GM21526 (cell line): ENCODE results near the gene ACTR3.
"Not testable (repeated sequence)": the region's sequence is repeated elsewhere in the genome, so short reads cannot be mapped to it uniquely, and the experiment has no call there.

Source experiments
- ATAC-seq: cut with Tn5 transposase; IDR thresholded peaks from one replicate; pipeline ENCODE4 v1.9.1; 2021; ENCODE audit warnings: moderate library complexity; ENCODE audit not compliant: unreplicated experiment, low FRiP score

ACTR3 gene

DNA sequence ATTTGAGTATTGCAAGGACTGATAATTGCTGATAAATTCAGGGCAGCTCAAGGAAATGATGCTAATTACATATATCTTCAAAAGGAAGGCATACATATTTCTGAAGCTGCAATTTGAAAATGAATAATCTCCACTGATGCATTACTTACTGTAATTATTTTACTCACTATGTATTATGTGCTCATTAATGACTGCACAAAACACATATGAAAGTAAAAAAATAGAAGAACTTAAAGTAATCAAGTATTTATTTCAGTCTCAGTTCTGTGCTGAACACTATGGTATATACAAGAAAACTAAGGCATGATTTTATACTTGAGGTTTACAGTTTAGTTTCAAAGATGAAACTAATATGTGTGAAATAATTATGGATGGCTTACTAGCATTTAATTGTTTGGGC lies 9.3 kb downstream of the ACTR3 start:
- no peak for ATAC-seq

DNA sequence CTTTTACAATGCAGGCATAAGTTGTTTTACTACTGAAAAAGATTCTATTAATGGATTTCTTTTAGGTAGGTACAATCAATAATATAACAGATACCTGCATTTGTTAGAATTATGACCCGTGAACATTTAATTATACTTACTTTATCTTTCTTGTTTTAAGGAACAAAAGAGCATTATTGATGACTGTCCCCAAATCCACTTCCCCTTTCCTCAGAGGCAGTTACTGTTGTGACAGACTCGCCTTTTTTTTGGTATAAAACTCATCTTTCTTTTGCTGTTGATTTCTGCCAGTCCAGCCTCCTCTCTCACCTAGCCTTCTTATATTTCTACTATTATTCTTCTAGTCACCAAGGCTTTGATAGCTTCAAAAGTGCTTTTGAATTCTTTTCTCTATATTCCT lies 12.1 kb downstream of the ACTR3 start:
- ATAC-seq = no peak

DNA sequence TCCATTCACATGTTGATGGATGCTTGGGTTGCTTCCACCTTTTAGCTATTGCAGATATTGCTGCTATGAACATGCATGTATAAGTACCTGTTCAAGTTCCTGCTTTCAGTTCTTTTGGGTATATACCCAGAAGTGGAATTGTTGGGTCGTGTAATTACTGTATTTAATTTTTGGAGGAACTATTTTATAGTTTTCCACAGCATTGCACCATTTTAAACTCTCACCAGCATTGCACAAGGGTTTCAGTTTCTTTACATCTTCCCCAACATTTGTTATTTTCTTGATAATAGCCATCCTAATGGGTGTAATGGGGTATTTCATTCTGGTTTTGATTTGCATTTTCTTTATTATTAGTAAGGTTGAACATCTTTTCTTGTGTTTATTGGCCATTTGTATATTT lies 16.0 kb downstream of the ACTR3 start:
- ATAC-seq = no peak

DNA sequence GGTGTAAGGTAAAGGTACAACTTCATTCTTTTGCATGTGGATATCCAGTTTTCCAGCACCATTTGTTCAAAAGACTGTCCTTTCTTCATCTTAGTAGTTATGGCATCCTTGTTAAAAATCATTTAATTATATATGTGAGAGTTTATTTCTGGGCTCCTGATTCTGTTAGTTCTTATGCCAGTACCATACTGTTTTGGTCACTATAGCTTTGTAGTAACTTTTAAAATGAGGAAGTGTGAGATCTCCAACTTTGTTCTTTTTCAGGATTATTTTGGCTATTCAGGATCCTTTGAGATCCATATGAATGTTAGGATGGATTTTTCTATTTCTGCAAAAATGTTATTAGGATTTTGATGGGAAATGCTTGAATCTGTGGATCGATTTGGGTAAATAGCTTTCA lies 16.8 kb downstream of the ACTR3 start:
- ATAC-seq = no peak

DNA sequence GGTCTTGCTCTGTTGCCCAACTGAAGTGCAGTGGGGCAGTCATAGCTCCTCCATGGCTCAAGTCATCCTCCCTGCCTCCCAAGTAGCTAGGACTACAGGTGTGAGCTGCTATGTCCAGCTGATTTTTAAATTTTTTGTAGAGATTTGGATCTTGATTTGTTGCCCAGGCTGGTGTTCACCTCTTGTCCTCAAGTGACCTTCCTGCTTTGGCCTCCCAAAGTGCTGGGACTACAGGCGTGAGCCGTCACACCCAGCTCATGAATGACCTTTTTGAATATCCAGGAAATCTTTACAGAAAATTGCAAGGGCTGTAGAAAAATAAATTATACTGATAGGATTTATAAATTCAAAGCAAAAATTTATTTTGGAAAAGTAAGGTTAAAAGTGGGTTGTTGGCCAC lies 17.4 kb downstream of the ACTR3 start:
- ATAC-seq = no peak

DNA sequence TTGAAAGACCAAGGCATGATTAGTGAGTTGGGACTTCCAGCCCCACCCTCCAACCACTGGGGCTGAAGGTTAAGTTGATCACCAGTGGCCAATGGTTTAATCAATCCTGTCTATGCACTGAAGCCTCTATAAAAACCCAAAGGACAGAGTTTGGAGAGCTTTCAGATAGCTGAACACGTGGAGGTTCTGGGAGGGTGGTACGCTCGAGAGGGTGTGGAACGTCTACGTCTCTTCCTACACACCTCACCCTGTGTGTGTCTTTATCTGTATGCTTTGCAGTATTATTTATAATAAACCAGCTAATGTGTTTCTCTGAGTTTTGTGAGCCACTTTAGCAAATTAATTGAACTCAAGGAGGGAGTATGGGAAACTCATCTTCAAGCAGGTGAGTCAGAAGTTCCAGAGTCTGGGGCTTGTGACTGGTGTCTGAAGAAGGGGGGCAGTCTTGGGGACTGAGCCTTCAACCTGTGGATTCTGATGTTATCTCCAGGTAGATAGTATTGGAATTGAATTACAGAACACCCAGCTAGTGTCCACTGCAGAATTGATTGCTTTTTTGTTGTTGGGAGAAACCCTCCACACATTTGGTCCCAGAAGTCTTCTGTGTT lies 20.3 kb downstream of the ACTR3 start:
- no peak for ATAC-seq

DNA sequence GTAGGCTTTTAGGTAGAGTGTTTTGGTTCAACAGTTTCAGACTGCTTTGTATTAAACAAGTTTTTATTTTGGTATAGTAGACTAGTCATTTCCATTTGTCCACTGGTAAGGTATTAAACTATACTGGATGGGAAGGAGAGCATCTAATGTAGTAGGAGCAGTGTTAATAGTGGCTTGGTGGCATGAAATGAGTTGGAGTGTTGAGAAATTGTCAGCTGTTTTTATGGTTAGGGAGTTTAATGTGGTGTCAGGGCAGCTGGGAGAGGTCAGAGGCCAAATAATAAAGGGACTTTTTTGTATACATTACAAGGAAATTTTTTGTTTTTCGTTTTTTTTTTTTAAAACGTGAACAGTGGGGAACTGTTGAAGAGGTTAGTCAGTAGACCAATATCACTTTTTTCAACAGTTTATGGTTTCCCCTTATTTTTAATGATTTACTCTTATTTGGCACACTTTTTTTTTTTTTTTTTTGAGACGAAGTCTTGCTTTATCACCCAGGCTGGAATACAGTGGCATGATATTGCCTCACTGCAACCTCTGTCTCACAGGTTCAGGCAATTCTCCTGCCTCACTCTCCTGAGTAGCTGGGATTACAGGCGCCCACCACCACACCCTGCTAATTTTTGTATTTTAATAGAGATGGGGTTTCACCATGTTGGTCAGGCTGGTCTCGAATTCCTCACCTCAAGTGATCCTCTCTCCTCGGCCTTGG lies 21.2 kb downstream of the ACTR3 start:
- ATAC-seq = no peak

DNA sequence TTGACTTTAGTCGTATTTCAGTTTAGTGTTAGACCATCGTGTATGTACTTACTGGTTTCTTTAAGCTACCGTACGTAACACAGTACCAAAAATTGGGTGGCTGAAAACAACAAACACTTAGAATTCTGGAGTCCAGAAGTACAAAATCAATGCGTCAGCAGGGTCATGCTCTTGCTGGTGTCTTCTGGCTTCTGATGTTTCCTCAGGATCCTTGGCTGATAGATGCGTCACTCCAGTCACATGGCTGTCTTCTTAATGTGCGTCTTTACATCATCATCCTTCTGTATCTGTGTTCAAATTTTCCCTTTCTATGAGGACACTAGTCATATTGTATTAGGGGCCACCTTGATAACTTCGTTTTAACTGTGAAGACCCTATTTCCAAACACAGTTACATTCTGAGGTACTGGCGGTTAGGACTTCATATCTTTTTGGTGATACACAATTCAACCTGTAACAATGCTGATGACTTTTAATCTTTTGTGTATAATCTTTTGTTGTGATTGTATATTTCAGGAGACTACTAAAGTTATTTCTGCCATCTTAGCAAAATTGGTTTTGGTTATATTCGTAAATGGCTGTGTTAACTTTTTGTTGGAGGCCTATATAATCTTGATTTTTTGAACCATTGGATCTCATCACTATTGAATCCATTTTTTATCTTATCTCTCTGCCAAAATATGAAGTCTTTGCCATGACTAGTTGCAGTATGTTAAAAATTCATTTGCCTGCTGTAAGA lies 25.4 kb downstream of the ACTR3 start:
- ATAC-seq = no peak

DNA sequence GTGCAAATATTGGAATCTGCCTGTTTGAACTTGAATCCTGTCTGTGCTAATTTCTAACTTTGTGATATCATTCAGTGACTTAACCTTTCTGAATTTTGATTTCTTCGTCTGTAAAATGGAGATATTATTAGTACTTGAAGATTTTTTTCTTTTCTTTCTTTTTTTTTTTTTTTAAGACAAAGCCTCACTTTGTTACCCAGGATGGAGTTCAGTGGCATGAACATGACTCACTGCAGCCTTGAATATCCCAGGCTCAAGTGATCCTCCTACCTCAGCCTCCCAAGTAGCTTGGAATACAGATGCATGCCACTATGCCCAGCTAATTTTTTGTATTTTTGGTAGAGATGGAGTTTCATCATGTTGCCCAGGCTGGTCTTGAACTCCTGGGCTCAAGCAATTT lies 28.3 kb downstream of the ACTR3 start:
- no peak for ATAC-seq

DNA sequence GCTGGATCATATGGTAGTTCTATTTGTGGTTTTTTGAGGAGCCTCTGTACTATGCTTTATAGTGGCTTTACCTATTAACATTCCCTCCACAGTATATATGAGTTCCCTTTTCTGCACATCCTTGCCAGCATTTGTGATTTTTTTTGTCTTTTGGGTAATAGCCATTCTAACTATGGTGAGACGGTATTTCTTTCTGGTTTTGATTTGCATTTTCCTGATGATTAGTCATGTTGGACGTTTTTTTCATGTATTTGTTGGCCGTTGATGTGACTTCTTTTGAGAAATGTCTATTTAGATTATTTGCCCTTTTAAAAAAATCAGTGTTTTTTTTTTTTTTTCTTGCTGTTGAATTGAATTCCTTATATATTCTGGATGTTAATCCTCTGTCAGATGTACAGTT lies 31.1 kb downstream of the ACTR3 start:
- ATAC-seq = no peak

DNA sequence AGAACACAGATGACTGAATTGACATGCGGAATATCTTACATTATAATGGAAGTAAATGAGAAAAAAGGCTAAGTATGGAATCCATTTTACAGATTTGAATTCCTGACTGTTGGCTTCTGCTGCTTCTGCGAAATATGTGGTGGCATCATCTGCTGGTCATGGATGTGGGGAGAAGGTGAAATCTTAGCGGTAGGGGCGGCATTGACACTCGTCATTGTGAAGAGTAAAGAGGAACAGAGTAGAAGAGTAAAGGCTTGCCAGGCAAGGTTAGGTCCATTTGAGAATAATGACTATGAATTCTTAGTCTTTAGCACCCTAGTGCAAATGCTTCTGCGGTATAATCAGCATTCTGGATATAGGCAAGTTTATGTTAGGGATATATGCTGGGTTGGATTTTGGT lies 32.4 kb downstream of the ACTR3 start:
- ATAC-seq = no peak

DNA sequence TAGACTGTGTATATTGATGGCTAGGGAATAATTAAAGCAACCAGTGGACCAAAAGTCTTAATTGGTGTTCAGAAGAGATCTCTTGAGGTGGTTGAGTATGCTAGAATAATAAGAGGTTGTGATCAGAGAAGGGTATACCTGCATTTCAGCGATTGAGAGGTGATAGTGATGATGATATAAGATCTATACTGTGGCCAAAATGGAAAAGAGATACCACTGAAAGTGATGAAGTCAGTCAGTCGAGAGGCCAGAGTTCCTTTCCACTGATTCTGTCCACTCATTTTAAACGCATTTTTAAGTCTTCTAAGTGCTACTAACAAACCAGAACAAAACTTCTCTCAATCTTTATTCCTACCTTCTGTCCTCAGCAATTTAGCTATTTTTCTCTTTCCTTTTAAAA lies 32.9 kb downstream of the ACTR3 start:
- ATAC-seq = no peak

DNA sequence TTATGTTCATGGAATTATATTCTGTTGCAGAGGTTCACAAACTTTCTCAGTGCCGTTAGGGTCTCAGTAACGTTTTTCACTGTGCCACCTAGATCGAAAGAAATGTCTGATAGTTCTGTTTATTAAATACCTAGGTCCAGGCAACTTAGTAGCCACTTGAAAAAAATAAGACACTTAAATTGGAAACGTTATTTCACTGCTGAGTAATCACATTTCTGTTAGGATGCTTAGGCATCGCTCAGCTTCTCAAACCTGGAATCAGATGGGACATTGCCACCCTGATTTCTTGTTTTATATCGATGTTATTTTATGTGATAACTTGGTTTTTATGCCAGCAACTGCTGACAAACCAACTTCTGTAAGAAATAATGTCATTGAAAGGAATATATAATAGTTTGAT lies 36.0 kb downstream of the ACTR3 start:
- no peak for ATAC-seq

DNA sequence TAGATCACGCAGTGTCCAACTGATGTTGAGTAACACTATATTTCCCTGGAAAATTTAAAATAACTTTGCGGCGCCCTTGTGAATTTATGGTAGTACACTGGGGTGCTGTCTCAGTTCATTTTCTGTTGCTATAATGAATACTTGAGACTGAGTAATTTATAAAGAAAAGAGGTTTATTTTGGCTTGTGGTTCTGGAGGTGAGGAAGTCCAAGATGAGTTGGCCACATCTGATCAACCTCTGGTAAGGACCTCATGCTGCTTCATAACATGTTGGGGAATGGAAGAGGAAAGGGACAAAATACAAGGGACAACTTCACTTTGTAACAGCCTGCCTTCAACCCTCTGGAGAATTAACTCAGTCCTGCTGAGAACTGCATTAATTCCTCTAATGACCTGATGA lies 36.4 kb downstream of the ACTR3 start:
- no peak for ATAC-seq

DNA sequence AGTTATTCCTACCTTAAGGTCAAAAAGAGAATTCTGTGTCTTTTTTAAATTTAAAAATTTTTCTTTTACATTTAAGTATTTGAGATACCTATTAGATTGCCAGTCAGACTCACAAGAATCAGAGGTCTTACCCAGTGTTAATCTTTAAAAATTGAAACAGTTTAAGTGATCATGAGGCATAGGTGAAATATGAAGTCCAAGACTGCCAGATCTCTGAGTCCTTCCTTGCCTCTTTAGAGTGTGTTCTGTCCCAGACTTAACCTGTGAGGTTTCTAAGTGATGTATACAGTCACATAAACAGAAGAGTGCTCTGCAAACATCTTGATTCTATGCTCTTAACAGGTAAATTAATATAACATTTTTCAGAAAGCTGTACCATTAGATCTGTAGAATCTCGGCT lies 40.6 kb downstream of the ACTR3 start:
- ATAC-seq = no peak

DNA sequence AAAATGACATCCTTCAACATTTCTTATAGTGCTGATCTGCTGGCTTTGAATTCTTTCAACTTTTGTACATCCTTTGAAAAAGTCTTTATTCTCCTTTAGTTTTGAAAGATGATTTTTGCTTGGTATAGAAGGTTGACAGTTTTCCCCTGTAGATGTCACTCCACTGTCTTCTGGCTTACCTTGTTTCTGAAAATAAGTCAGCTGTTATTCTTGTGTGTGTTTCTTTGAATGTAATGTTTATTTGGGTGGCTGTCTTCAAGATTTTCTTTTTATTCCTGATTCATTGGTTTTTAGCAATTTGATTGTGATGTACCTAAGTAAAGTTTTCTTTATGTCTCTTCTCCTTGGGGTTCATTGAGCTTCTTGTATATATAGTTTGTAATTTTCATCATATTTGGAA lies 47.6 kb downstream of the ACTR3 start:
- ATAC-seq = no peak

DNA sequence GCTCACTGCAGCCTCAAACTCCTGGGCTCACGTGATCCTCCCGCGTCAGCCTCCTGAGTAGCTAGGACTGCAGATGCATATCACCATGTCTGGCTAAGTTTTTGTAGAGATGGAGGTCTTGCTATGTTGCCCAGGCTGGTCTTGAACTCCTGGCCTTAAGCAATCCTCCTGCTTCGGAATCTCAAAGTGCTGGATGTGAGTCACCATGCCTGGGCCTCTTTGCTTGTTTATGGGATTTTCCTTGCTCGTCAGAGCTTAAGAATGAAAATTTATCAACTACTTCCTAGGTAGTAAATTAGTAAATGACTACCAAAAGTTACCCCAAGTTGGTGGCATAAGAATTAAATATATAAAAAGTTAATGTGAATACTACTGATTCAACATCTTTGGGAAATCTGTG lies 51.0 kb downstream of the ACTR3 start:
- no peak for ATAC-seq

DNA sequence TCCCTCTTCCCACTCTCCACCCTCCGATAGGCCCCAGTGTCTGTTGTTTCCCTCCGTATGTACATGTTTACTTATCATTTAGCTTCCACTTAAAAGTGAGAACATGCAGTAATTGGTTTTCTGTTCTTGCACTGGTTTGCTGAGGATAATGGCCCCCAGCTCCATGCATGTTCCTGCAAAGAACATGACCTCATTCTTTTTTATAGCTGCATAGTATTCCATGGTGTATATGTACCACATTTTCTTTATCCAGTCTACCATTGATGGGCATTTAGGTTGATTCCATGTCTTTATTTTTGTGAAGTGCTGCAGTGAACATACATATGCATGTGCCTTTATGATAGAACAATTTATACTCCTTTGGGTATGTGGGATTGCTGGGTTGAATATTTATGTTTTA lies 55.9 kb downstream of the ACTR3 start:
- not testable (repeated sequence) for ATAC-seq

DNA sequence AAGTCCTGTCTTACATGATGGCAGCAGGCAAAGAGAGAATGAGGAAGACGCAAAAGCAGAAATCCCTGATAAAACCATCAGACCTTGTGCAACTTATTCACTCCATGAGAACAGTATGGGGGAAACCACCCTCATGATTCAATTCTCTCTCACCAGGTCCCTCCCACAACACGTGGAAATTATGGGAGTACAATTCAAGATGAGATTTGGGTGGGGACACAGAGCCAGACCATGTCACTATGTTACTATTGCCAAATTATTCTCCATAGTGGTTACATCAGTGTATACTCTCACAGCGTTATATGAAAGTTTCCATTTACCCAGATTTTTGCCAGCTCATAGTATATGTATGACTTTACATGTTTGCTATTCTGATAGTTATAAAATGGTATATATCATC lies 61.0 kb downstream of the ACTR3 start:
- ATAC-seq = not testable (repeated sequence)

DNA sequence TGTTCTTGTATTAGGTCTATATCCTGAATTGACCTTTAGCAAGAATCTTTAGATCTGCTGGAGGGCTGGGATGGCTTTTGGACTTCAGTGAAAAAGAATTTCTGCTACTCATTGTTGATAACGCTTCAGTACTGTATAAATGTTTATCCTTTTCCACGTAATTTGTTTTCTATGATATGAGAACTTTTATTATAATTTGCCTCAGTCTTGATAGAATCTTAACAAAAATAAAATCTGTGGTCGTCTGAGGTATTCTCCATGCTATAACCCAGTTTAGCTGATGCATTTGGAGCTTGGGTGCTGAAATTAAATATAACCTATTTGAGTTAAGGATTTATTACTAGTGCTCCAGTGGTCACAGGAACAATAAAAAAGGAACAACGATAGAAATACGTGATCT lies 71.1 kb downstream of the ACTR3 start:
- ATAC-seq = no peak

DNA sequence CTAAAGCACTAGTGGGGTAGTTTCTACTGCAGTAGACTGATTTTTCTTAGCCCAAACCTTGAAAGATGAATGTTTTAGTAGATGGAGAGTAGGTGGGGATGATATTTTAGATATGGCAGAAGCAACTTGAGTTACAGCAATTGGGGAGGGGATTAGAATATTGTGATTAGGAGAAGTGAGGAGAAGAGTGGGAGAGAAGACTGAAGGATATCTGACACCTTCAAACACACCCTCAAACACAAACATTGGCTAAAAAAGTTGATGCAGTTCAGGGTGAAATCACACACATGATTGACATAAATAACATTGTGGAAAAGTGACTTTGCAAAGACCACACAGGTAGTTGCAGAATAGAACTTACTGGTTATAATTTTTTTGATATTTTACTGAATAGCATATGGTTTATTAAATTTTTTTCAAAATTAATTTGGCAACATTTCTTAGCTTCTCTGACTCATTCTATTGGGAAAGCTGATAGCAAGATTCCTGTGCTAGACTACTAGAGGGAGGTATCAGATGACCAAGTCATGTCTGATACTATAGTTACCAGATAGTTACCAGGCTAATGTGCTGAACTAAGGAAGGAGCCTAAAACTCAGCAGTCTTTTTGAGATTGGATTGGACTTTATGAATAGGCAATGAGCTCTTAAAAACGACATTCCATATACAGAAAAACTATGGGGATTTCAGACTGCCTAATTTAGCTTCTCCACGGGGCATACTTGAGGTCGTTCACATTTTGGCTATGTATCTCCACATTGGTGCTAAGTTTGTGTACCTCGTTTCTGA lies 73.0 kb downstream of the ACTR3 start:
- no peak for ATAC-seq
